ENCODE results near the gene TMEM92. TPM values are rescaled to one million over a fixed set of nuclear protein-coding genes. Genes with fewer than 3 reads are reported as not detected.

Gene TMEM92
- total RNA-seq, 2 experiments from 2014 or later, result not detected

DNA sequence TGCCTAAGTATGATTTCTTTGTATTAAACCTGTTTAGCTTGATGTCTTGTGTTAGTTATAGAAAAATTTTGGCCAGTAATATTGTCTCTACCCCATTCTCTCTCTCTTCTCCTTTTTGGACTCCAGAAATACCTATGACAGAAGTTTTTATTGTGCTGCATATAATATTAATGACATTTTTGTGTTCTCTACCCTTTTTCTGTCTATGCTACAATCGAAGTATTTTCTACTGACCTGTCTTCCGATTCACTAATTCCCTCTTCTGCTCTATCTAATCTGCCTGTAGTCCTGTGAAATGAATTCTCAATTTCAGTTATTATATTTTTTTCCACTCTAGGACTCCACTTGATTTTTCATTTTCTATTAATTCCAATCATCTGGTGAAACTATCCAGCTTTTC is 26.0 kb upstream of the TMEM92 start:
- peaks cover 15% of the 10 kb centered on the region for H3K9me3 Mint-ChIP-seq
- no peaks in the 10 kb centered on the region for H3K4me1 Mint-ChIP-seq (ENCODE audit: low read depth)
- H3K27ac Mint-ChIP-seq, result no peak overlapping the region
- ChIA-PET POLR2A (no interaction called here), CTCF (interaction anchor here (1.4 kb wide), 2 partner anchors 35 to 48 kb away, joined by 3 read pairs; no protein-coding TSS in a partner anchor)
- intact Hi-C loops (cut with micrococcal nuclease), result no loop called here
- no peak for ATAC-seq
- no peak for DNase-seq
- H3K36me3 Mint-ChIP-seq (ENCODE audit: low read depth), result no peaks in the 10 kb centered on the region
- H3K27me3 Mint-ChIP-seq, result peaks cover 27% of the 10 kb centered on the region
- no peak overlapping the region for H3K4me3 Mint-ChIP-seq
- TF ChIP-seq, protein P1, sequence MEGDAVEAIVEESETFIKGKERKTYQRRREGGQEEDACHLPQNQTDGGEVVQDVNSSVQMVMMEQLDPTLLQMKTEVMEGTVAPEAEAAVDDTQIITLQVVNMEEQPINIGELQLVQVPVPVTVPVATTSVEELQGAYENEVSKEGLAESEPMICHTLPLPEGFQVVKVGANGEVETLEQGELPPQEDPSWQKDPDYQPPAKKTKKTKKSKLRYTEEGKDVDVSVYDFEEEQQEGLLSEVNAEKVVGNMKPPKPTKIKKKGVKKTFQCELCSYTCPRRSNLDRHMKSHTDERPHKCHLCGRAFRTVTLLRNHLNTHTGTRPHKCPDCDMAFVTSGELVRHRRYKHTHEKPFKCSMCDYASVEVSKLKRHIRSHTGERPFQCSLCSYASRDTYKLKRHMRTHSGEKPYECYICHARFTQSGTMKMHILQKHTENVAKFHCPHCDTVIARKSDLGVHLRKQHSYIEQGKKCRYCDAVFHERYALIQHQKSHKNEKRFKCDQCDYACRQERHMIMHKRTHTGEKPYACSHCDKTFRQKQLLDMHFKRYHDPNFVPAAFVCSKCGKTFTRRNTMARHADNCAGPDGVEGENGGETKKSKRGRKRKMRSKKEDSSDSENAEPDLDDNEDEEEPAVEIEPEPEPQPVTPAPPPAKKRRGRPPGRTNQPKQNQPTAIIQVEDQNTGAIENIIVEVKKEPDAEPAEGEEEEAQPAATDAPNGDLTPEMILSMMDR (IDR thresholded peaks at IDR 0.05), result no peak

DNA sequence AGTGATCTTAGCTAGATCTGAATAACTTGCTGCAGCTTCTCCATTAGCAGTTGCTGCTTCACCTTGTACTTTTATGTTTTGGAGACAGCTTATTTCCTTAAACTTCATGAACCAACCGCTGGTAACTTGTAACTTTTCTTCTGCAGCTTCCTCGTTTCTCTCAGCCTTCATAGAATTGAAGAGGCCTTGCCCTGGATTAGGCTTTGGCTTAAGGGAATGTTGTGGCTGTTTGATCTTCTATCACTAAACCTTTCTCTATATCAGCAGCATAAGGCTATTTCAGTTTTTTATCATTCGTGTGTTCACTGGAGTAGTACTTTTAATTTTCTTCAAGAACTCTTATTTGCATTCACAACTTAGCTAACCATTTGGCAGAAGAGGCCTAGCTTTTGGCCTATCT is 21.5 kb upstream of the TMEM92 start:
- no peak overlapping the region for H3K27ac Mint-ChIP-seq
- peaks cover 22% of the 10 kb centered on the region for H3K27me3 Mint-ChIP-seq
- ChIA-PET CTCF (interaction anchor here (0.8 to 2.3 kb wide), 4 partner anchors 15 to 53 kb away, joined by 3 to 5 read pairs (median 4); partner anchors contain the start of genes COL1A1 and TMEM92), POLR2A (no interaction called here)
- no peaks in the 10 kb centered on the region for H3K36me3 Mint-ChIP-seq (ENCODE audit: low read depth)
- H3K9me3 Mint-ChIP-seq, result peaks cover 15% of the 10 kb centered on the region
- ATAC-seq (no peak), DNase-seq (no peak)
- H3K4me3 Mint-ChIP-seq, result no peak overlapping the region
- H3K4me1 Mint-ChIP-seq (ENCODE audit: low read depth), result no peaks in the 10 kb centered on the region
- intact Hi-C loops (cut with micrococcal nuclease), result no loop called here
- TF ChIP-seq, protein P1 (IDR thresholded peaks at IDR 0.05), result no peak

DNA sequence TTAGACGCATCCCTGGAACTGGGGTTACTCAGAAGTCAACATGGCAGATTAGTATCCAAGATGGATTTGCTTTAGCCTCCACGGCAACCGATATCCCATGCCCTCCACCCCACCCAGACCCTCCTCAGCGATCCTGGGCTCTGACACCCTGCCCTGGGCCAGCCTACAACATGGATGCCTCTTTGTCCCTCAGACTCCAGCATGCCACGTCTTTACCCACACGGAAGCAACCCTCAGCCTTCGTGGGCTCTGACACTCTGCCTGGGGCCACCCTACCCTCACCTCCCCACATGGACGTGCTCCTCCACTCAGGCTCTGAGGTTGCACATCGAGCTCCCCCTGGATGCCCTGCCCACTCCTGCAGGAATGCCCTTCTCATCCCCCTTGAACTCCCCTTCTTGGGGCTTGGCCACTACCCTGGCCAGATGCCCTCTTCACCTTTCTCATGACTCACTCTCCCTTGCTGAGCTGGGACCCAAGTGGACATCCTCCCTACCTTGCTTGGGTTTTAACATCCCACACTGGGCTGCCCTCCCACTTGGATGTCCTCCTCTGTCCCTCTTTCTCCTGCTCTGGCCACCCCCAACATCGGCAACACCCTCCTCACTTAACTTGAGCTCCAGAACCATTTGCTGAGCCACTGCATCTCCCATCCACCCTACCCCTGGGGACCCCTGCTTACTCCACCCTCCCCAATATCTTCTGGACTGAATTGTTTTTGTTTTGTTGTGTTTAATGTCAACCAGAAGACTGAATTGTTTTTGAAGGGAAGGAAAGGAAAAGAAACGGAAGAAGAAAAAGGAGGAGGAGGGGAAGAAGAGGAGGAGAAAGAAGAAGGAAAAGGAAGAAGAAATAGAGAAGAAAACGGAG is 18.3 kb upstream of the TMEM92 start:
- TF ChIP-seq, protein P1 (IDR thresholded peaks at IDR 0.05), result no peak
- intact Hi-C loops (cut with micrococcal nuclease), result no loop called here
- no peak overlapping the region for H3K27ac Mint-ChIP-seq
- H3K4me1 Mint-ChIP-seq (ENCODE audit: low read depth), result no peaks in the 10 kb centered on the region
- ChIA-PET CTCF (interaction anchor here (1.2 to 2.4 kb wide), 2 partner anchors 14 to 56 kb away, joined by 4 to 11 read pairs; no protein-coding TSS in a partner anchor), POLR2A (interaction anchor here (1.0 to 1.5 kb wide), 3 partner anchors 11 to 52 kb away, joined by 3 read pairs; no protein-coding TSS in a partner anchor)
- ATAC-seq (no peak), DNase-seq (no peak)
- peaks cover 5% of the 10 kb centered on the region for H3K27me3 Mint-ChIP-seq
- no peak overlapping the region for H3K4me3 Mint-ChIP-seq
- peaks cover 1% of the 10 kb centered on the region for H3K9me3 Mint-ChIP-seq
- H3K36me3 Mint-ChIP-seq (ENCODE audit: low read depth), result no peaks in the 10 kb centered on the region

DNA sequence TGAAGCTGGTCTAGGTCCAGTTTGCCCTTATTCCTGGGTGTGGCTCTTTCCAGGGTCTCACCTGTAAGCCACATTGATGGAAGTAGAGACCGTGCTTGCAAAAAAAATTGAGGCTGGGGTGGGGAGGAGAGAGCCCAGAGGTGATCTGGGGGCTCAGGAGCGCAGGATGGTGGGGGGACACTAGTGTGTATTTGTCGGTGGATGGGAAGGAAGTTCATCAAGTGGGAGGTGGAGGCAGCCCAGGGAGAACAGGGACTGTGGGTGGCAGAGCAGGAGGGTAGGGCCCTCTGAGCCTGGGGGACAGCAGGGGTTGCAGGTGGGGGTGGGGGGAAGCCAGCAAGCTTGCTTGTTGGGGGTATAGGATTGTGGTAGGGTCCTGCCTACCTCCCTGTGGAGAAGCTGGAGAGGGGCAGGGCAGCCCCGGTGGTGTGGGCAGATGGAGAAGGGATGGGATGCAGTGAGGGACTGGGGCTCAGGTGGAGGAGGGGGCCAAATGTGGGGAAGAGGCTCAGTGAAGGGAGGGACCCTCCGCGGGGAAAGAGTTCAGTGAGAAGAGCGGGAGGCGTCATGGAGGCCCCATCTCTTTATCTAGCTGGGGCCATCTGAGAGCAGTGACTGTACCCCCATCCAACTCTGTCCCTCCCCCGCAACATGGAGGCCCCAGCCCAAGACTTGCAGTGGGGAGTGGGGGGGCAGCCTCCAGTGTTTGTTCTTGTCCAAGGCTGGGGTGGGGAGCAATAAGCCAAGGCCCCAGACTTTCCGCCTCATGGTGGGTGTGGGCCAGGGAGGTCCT is 17.2 kb upstream of the TMEM92 start:
- no peaks in the 10 kb centered on the region for H3K9me3 Mint-ChIP-seq
- ATAC-seq (no peak), DNase-seq (no peak)
- H3K36me3 Mint-ChIP-seq (ENCODE audit: low read depth), result no peaks in the 10 kb centered on the region
- no peaks in the 10 kb centered on the region for H3K27me3 Mint-ChIP-seq
- TF ChIP-seq, protein P1 (IDR thresholded peaks at IDR 0.05), result no peak
- no peak overlapping the region for H3K4me3 Mint-ChIP-seq
- POLR2A ChIA-PET, result interaction anchor here (1.4 kb wide), 1 partner anchor 12 kb away, joined by 3 read pairs; no protein-coding TSS in a partner anchor
- CTCF ChIA-PET, result interaction anchor here (1.2 to 2.4 kb wide), 2 partner anchors 13 to 57 kb away, joined by 4 to 11 read pairs; no protein-coding TSS in a partner anchor
- intact Hi-C loops (cut with micrococcal nuclease), result no loop called here
- no peaks in the 10 kb centered on the region for H3K4me1 Mint-ChIP-seq (ENCODE audit: low read depth)
- H3K27ac Mint-ChIP-seq, result no peak overlapping the region

Data from activated CD8-positive, alpha-beta T cell treated with anti-CD3 and anti-CD28 coated beads for 36 hours (primary cell).